GM23248 (cell line): ENCODE data around the gene PCSK5.

Experiments
- EZH2 ChIP-seq: fragments of 200-600 bp; sonication (generic); IDR thresholded peaks from 2 replicates; pipeline ENCODE4 v1.6.1; 2018; ENCODE audit warnings: antibody characterized with exemption, mild to moderate bottlenecking; ENCODE audit not compliant: insufficient read depth, poor library complexity, severe bottlenecking
- EZH2phosphoT487 ChIP-seq: fragments of 200-600 bp; sonication (generic); IDR thresholded peaks from 2 replicates; pipeline ENCODE4 v1.6.1; 2018; ENCODE audit warnings: antibody characterized with exemption, moderate library complexity, mild to moderate bottlenecking, low read depth; ENCODE audit not compliant: insufficient read depth

GRCh38 chr9:76404401-76404800 lies 513.9 kb downstream of the PCSK5 start:
- TF ChIP-seq EZH2: no peak
- no peak for TF ChIP-seq EZH2phosphoT487
